HepG2 (cell line): ENCODE data around the gene CHTF8. TPM values are rescaled to one million over a fixed set of nuclear protein-coding genes. Genes with fewer than 3 reads are reported as not detected.

Experiments used
- ATAC-seq: fragments of 200-7000 bp; cut with Tn5 transposase; 3 replicates; pipeline ENCODE4 v1.9.1; 2020; ENCODE audit warnings: mild to moderate bottlenecking, moderate library complexity
- BruUV-seq: library from RNA; stranded (reverse); fragments of 400-500 nt; replicated peaks from 2 replicates; lab custom pipeline; 2021; lab: Mats Ljungman, UMichigan
- CTCF ChIA-PET: fragments of 300-600 bp; formaldehyde crosslinking; extraction: SDS; loops from one replicate; lab custom pipeline; 2021; ENCODE audit warnings: low total read pairs, inconsistent platforms, low intra/inter-chr PET ratio; lab: Yijun Ruan, JAX
- POLR2A ChIA-PET: fragments of 350-600 bp; sonication (Branson Sonifier 250); formaldehyde crosslinking; loops from one replicate; lab custom pipeline; 2020; ENCODE audit warnings: antibody characterized with exemption, inconsistent platforms; lab: Yijun Ruan, JAX
- DNase-seq: peaks from one replicate; pipeline ENCODE4 v3.0.0-alpha.2; 2015; ENCODE audit warnings: low spot score
- FAIRE-seq: peaks from 3 replicates; lab custom pipeline; 2011; peaks lifted over from hg19 to GRCh38; lab: Jason Lieb, UNC
- H2AFZ ChIP-seq: one replicate; pipeline ENCODE4 v1.6.1; 2011; ENCODE audit warnings: low read length, inconsistent platforms
- H3K27ac ChIP-seq: fragments of 300-600 bp; 3 replicates; pipeline ENCODE4 v1.8.0; 2011; ENCODE audit warnings: mixed run types, mild to moderate bottlenecking, mixed read lengths, low read length, inconsistent platforms; ENCODE audit not compliant: insufficient read depth; ENCODE audit errors: extremely low read length
- H3K27me3 ChIP-seq, 2 experiments: fragments of 200-600 bp in 1 of 2; 2 replicates in 1 of 2; 3 replicates in 1 of 2; pipeline versions ENCODE4 v1.6.0 to v1.8.0; 2011; ENCODE audit warnings: low read length in 2 of 2, mild to moderate bottlenecking in 2 of 2, moderate library complexity in 2 of 2, inconsistent platforms in 1 of 2; ENCODE audit not compliant: insufficient read depth in 2 of 2, control insufficient read depth in 1 of 2
- H3K36me3 ChIP-seq, 2 experiments: fragments of 200-600 bp in 1 of 2; replicated peaks in 1 of 2; 2 replicates in 1 of 2; 3 replicates in 1 of 2; pipeline versions ENCODE4 v1.5.1 to v1.8.0; 2011; ENCODE audit warnings: low read length in 2 of 2, inconsistent platforms in 1 of 2; ENCODE audit not compliant: insufficient read depth in 2 of 2, control insufficient read depth in 1 of 2
- H3K4me1 ChIP-seq: 2 replicates; pipeline ENCODE4 v1.5.1; 2012; ENCODE audit warnings: low read length, inconsistent platforms; ENCODE audit not compliant: insufficient read depth
- H3K4me2 ChIP-seq: 2 replicates; pipeline ENCODE4 v1.6.0; 2011; ENCODE audit warnings: low read depth, low read length, inconsistent platforms
- H3K4me3 ChIP-seq, 3 experiments: fragments of 200-600 bp in 1 of 3; sonication (generic), shearing (Covaris generic) in 1 of 3; replicated peaks in 1 of 3; 2 replicates each; pipeline ENCODE4 v1.5.1; 2011 to 2016; ENCODE audit warnings: low read length in 3 of 3, inconsistent platforms in 2 of 3, low read depth in 2 of 3, mild to moderate bottlenecking in 2 of 3, control low read depth in 1 of 3, mixed read lengths in 1 of 3; ENCODE audit not compliant: insufficient read depth in 1 of 3
- H3K79me2 ChIP-seq: one replicate; pipeline ENCODE4 v1.6.1; 2011; ENCODE audit warnings: low read length, inconsistent platforms; ENCODE audit not compliant: insufficient read depth
- H3K9ac ChIP-seq: 2 replicates; pipeline ENCODE4 v1.6.0; 2011; ENCODE audit warnings: mild to moderate bottlenecking, low read depth, low read length, inconsistent platforms; ENCODE audit not compliant: insufficient read depth
- H3K9me3 ChIP-seq: 2 replicates; pipeline ENCODE4 v1.5.1; 2012; ENCODE audit warnings: mild to moderate bottlenecking, low read length
- H4K20me1 ChIP-seq: 2 replicates; pipeline ENCODE4 v1.6.0; 2011; ENCODE audit warnings: inconsistent platforms, mild to moderate bottlenecking, low read length, moderate library complexity; ENCODE audit not compliant: insufficient read depth
- AGO2 ChIP-seq: fragments of 200-400 bp; formaldehyde crosslinking; optimal IDR thresholded peaks from 2 replicates; pipeline ENCODE3; 2017; ENCODE audit warnings: mild to moderate bottlenecking, low read depth, low read length, moderate library complexity
- ISL2 ChIP-seq: sonication (generic); formaldehyde crosslinking; IDR thresholded peaks from 2 replicates; pipeline ENCODE4 v1.5.0; 2020; ENCODE audit warnings: missing genetic modification reagents
- ISX ChIP-seq: sonication (generic); formaldehyde crosslinking; conservative IDR thresholded peaks from 2 replicates; pipeline ENCODE4 v1.5.0; 2020; ENCODE audit warnings: missing genetic modification reagents
- PRMT3 ChIP-seq: sonication (generic); formaldehyde crosslinking; IDR thresholded peaks from 2 replicates; pipeline ENCODE4 v1.8.1; 2022; ENCODE audit warnings: low read depth, mild to moderate bottlenecking, moderate library complexity, missing genetic modification reagents, borderline replicate concordance
- ZNF589 ChIP-seq: sonication (generic); formaldehyde crosslinking; conservative IDR thresholded peaks from 2 replicates; pipeline ENCODE4 v1.8.0; 2022; ENCODE audit warnings: mild to moderate bottlenecking, moderate library complexity, missing genetic modification reagents
- ZNF772 ChIP-seq: sonication (generic); formaldehyde crosslinking; IDR thresholded peaks from 2 replicates; pipeline ENCODE4 v1.5.0; 2020; ENCODE audit warnings: mild to moderate bottlenecking, missing genetic modification reagents
- WGBS: methylation state at CpG from one replicate; pipeline ENCODE4 v1.1.6; 2017; ENCODE audit warnings: low lambda C conversion rate; 5-methylcytosine and 5-hydroxymethylcytosine counted together
- in situ Hi-C: cut with HindIII; loops from 2 replicates; pipeline ENCODE4 v1.10.0; 2017; ENCODE audit warnings: low pct_unique_long_range_greater_than_20kb; ENCODE audit not compliant: extremely low pct_ligation_motif_present
- intact Hi-C: fragments of 100-400 bp; cut with micrococcal nuclease; formaldehyde crosslinking; loops from one replicate; pipeline ENCODE4 v1.10.0; 2022; ENCODE audit not compliant: unreplicated experiment
- polyA plus RNA-seq, 8 experiments: library from polyadenylated mRNA; depleted of rRNA in 3 of 8; stranded (reverse) in 7 of 8; unstranded in 1 of 8; fragments of >200 nt; fragmentation: Illumina TruSeq in 4 of 8; extraction: Trizol in 4 of 8; gene quantifications; 2 replicates each; pipeline versions ENCODE4 v1.2.1 to v1.2.3, GENCODE V29; 2011 to 2016; ENCODE audit warnings: low read depth in 4 of 8, missing spikeins in 1 of 8, mixed read lengths in 1 of 8; ENCODE audit not compliant: insufficient read depth in 1 of 8
- total RNA-seq, 5 experiments: library from RNA; depleted of rRNA; stranded (reverse); fragments of >200 nt; fragmentation: Illumina TruSeq; extraction: Trizol; gene quantifications; 2 replicates each; pipeline ENCODE4 v1.2.3, GENCODE V29; 2016; ENCODE audit warnings: low read depth in 1 of 5
- TF ChIP-seq, protein P1 (sequence below): sonication (generic); formaldehyde crosslinking; IDR thresholded peaks from 2 replicates; pipeline ENCODE4 v1.4.0; 2020; ENCODE audit warnings: missing genetic modification reagents
- TF ChIP-seq, protein P2 (sequence below): sonication (generic); formaldehyde crosslinking; IDR thresholded peaks from 2 replicates; pipeline ENCODE4 v1.5.0; 2020; ENCODE audit warnings: mild to moderate bottlenecking, missing genetic modification reagents

The CHTF8 gene
- total and polyA plus RNA-seq, 2 of the 13 experiments (the other 11 are each of a cell fraction or from before 2014, with no cell fraction given), result 37.2 to 67.5 TPM

DNA sequence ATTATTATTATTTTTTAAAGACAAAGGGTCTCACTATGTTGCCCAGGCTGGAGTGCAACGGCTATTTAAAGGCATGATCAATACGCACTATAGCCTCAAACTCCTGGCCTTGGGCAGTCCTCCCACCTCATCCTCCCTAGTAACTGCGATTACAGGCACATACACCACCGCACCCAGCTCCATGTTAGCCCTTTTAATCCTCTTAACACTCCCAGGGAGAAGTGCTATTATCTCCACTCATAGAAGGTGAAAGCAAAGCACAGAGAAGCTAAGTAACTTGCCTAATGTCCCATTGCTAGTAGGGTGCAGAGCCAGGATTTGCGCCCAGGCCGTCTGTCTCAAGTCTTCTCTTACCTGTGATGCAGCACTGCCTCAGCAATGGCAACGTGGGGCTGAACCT is 22.0 kb downstream of the CHTF8 start (continued):
- TF ChIP-seq, protein P1, sequence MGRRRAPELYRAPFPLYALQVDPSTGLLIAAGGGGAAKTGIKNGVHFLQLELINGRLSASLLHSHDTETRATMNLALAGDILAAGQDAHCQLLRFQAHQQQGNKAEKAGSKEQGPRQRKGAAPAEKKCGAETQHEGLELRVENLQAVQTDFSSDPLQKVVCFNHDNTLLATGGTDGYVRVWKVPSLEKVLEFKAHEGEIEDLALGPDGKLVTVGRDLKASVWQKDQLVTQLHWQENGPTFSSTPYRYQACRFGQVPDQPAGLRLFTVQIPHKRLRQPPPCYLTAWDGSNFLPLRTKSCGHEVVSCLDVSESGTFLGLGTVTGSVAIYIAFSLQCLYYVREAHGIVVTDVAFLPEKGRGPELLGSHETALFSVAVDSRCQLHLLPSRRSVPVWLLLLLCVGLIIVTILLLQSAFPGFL, result no peak

DNA sequence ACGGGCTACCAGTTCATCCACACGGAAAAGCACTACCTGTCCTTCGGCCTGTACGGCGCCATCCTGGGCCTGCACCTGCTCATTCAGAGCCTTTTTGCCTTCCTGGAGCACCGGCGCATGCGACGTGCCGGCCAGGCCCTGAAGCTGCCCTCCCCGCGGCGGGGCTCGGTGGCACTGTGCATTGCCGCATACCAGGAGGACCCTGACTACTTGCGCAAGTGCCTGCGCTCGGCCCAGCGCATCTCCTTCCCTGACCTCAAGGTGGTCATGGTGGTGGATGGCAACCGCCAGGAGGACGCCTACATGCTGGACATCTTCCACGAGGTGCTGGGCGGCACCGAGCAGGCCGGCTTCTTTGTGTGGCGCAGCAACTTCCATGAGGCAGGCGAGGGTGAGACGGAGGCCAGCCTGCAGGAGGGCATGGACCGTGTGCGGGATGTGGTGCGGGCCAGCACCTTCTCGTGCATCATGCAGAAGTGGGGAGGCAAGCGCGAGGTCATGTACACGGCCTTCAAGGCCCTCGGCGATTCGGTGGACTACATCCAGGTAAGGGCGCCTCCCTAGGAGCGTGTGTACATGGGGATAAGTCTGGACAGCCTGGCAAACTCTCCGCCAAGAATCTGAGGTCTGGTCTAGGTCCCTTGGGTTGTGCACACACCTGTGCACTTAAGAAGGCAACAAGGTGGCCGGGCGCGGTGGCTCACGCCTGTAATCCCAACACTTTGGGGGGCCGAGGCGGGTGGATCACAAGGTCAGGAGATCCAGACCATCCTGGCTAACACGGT is 22.7 kb downstream of the CHTF8 start:
- no peaks in the 10 kb centered on the region for H3K9me3 ChIP-seq
- FAIRE-seq, result no peak
- CTCF ChIA-PET, result no interaction called here
- H2AFZ ChIP-seq, result no peak overlapping the region
- peaks cover 0 to 10% of the 10 kb centered on the region in 2 experiments; a peak in 4 of 5 replicates for H3K27me3 ChIP-seq
- no peak overlapping the region for H3K27ac ChIP-seq
- ATAC-seq, result no peak
- no peak overlapping the region for H3K4me3 ChIP-seq
- no peaks in the 10 kb centered on the region for H3K36me3 ChIP-seq
- H3K79me2 ChIP-seq, result no peaks in the 10 kb centered on the region
- 95% methylated on average over 43 of the region's 48 CpGs for WGBS
- DNase-seq, result no peak
- H3K4me1 ChIP-seq, result peaks cover 14% of the 10 kb centered on the region
- intact Hi-C loops (loop anchor here (10.0 kb wide), 1 partner anchor 115 kb away; no protein-coding TSS in a partner anchor), in situ Hi-C loops (loop anchor here (10.0 to 25.0 kb wide), 2 partner anchors 115 to 397 kb away; no protein-coding TSS in a partner anchor)
- no peak overlapping the region for H3K4me2 ChIP-seq
- TF ChIP-seq ZNF772 (CRISPR knock-in tag) (no peak), PRMT3 (CRISPR knock-in tag) (no peak), ISL2 (CRISPR knock-in tag) (no peak), ZNF589 (CRISPR knock-in tag) (no peak), ISX (CRISPR knock-in tag) (no peak), AGO2 (peak; percentile 36)
- TF ChIP-seq, protein P2, sequence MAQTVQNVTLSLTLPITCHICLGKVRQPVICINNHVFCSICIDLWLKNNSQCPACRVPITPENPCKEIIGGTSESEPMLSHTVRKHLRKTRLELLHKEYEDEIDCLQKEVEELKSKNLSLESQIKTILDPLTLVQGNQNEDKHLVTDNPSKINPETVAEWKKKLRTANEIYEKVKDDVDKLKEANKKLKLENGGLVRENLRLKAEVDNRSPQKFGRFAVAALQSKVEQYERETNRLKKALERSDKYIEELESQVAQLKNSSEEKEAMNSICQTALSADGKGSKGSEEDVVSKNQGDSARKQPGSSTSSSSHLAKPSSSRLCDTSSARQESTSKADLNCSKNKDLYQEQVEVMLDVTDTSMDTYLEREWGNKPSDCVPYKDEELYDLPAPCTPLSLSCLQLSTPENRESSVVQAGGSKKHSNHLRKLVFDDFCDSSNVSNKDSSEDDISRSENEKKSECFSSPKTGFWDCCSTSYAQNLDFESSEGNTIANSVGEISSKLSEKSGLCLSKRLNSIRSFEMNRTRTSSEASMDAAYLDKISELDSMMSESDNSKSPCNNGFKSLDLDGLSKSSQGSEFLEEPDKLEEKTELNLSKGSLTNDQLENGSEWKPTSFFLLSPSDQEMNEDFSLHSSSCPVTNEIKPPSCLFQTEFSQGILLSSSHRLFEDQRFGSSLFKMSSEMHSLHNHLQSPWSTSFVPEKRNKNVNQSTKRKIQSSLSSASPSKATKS, result no peak
- no peak overlapping the region for H3K9ac ChIP-seq
- POLR2A ChIA-PET, result no interaction called here
- no TSS peak for BruUV-seq
- H4K20me1 ChIP-seq, result no peaks in the 10 kb centered on the region
